22Rv1 (cell line): Measurements from ENCODE around the gene AP3S2.
"Not testable (repeated sequence)": the region's sequence is repeated elsewhere in the genome, so short reads cannot be mapped to it uniquely, and the experiment has no call there.

Experiments
- H3K27ac ChIP-seq: fragments of 450-650 bp; 2 replicates; pipeline ENCODE4 v1.5.1; 2017
- ZFX ChIP-seq: fragments of 450-650 bp; IDR thresholded peaks from 2 replicates; pipeline ENCODE4 v1.6.1; 2017; ENCODE audit warnings: antibody characterized with exemption, borderline replicate concordance
- TF ChIP-seq, protein P1 (sequence below): fragments of 450-650 bp; IDR thresholded peaks from 2 replicates; pipeline ENCODE4 v1.5.1; 2017; ENCODE audit warnings: mild to moderate bottlenecking

The AP3S2 gene

DNA sequence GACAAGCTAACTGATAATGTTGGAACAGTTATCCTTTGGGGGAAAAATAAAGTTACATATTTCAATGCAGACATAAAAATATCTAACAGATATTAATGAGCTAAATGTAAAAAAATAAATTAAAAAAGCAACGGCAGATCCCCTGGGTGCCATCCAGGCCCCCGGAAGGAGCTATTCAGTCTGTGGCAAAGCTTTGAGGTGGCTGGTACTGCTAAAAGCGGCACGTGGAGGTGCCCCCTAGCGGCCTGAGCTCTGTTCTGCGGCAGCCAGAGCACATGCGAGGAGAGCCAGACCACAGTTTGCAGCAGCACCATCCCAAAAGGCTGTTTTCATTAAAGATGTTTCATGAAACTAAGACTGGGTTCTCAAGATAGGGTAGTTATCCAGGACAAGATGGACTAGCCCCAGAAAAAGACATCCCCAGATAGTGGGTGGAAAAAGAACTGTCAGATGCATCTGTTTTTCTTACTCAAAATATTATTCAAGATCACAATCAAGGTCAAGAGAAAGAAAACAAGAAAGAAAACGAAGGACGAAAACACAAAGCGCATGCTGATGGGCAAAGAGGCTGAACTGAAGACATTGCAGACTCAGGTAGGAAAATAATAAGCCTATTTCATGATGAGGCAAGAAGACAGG is 18.7 kb downstream of the AP3S2 start:
- TF ChIP-seq ZFX = no peak
- TF ChIP-seq, protein P1, sequence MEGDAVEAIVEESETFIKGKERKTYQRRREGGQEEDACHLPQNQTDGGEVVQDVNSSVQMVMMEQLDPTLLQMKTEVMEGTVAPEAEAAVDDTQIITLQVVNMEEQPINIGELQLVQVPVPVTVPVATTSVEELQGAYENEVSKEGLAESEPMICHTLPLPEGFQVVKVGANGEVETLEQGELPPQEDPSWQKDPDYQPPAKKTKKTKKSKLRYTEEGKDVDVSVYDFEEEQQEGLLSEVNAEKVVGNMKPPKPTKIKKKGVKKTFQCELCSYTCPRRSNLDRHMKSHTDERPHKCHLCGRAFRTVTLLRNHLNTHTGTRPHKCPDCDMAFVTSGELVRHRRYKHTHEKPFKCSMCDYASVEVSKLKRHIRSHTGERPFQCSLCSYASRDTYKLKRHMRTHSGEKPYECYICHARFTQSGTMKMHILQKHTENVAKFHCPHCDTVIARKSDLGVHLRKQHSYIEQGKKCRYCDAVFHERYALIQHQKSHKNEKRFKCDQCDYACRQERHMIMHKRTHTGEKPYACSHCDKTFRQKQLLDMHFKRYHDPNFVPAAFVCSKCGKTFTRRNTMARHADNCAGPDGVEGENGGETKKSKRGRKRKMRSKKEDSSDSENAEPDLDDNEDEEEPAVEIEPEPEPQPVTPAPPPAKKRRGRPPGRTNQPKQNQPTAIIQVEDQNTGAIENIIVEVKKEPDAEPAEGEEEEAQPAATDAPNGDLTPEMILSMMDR = peak; percentile 98
- H3K27ac ChIP-seq = no peak overlapping the region; the same call in 1 of the 2 replicates

DNA sequence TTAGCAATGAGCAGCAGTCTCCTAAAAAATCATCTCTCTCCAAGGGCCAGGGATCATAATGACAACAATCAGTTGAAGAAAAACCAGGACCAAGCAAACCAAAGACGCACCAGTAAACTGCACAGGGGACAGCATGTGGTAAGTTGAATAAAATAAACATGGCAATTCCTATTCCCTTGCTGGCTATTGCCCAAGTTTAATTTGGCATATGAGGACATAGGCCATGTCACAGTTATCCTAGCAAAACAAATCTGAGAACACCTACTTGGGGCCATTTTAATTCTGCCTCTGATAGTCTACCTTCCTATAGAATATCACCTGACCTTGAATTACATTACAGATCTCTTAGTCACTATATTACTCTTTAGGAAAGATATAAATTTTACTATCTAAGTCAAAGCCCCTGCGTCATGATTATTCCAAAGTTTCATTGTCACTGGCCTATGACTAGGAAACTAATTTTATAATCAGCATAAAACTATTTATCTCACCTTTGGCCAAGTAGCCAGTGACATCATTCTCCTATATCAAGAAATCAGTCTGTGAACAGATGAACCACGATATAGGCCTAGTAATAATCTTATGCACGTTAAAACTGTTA is 23.0 kb downstream of the AP3S2 start:
- TF ChIP-seq ZFX = no peak
- TF ChIP-seq, protein P1 = no peak
- no peak overlapping the region for H3K27ac ChIP-seq

DNA sequence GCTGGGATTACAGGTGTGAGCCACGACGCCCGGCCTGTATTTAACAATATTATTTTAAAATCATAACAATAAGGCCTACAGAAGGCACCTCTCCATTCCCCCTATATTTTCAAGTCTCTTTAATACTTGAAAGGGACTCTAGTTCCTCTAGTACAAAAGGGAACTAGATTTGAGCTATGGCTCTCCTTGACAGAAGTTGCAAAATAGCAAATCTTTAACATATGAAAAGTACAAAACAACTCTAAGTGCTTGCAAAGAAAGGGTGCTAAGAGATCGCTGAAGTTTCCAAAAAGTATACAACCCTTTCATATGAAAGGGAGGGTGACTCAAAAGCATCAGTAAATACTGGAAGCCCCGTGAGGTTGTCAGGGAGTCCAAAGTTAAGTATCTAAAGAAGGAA is 23.8 kb downstream of the AP3S2 start:
- no peak overlapping the region for H3K27ac ChIP-seq
- TF ChIP-seq, protein P1 = no peak
- TF ChIP-seq ZFX = no peak

DNA sequence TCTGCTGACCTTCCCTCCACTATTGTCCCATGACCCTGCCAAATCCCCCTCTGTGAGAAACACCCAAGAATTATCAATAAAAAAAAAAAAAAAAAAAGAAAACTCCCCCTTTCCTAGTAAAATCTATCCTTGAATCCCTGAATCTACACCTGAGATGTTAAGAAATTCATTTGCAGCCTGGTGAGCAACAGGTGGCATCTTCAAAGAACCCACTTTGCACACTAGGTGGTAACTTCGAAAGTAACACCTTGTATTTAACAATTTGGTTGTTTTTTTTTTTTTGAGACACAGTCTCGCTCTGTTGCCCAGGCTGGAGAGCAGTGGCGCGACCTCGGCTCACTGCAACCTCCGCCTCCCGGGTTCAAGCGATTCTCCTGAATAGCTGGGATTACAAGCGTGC is 24.3 kb downstream of the AP3S2 start:
- not testable (repeated sequence) for H3K27ac ChIP-seq

DNA sequence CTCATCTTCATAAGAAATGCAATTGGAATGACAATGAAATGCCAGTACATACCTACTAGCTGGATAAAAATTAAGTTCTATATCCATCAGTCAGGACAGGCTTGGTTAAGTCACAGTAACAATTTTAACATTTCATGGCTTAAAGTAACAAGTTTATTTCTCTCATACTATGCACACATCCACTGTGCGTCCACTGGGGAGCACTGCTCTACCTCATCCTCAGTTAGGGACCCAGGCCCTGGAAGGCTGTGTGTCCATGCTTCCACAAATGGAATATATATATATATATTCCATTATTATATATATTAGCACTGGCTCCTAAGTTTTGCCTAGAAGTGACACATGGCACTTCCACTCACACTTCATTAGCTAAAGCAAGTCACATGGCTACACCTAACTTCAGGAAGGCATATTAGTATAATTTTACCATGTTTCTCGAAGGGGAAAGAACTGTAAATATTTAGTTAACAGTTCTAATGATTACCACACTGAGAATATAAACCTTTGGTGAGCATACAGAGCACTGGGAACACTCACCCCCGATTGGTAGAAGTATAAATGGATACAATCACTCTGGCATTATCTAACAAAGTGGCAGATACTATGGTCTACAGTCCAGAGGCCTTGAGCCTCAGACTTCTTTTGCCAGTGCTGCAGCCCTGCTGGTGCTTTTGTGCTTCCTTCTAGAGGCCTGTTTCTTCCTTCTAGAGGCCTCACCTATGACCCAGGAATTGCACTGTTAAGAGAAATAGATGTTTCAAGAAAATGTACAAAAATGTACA is 28.6 kb downstream of the AP3S2 start:
- TF ChIP-seq ZFX = no peak
- H3K27ac ChIP-seq = no peak overlapping the region

DNA sequence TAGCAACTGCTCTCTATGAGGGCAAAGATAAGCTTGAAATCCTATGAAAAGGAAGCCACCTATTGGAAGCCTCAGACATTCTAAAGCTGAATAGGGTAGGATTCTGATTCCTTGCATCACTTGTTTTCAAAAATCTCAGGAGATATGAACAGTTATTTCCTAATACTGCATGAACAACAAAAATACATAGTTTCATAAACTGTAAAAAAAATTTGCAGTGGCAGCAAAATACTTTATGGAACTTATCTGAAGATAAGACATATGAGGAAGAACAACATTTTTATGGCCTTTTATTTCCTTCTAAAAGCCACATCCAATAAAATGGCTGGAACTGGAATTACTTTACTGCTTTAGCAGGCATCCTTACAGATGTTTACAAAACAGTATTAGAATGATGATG is 29.9 kb downstream of the AP3S2 start:
- TF ChIP-seq, protein P1 = no peak
- no peak for TF ChIP-seq ZFX
- no peak overlapping the region for H3K27ac ChIP-seq

DNA sequence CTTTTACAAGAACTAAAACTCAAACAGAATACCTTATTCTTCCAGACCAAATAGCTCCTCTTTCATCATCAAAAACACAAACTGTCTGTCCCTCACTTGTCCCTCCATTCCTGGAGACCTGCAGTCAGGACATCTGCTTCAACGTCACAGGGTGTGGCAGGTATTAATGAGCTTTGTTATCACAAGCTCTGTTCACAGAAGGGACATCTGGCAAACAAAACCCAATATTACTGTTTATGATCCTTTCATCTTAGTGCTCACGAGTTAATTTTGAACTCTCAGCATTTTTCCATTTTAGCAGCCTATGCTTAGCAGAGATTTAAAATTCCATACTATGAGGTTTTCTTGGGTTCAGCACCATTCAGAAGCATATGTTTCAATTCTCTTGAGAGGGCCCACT is 32.9 kb downstream of the AP3S2 start:
- H3K27ac ChIP-seq = no peak overlapping the region
- no peak for TF ChIP-seq ZFX
- TF ChIP-seq, protein P1 = no peak

DNA sequence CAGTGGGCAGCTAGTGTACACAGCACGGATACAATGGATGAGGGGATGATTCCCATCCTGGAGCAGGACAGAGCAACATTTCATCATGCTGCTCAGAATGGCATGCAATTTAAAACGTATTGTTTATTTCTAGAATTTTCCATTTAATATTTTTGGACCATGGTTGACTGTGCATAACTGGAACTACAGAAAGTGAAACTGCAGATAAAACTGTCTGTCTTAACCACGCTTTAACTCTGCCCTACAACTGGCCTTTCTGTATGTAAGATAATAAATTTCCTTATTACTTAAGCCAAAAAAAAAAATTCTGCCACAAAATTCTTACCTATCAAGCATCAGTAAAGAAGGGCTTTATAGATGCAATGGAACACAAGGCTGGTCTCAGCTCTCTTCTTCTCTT is 33.4 kb downstream of the AP3S2 start:
- TF ChIP-seq, protein P1 = no peak
- no peak for TF ChIP-seq ZFX
- no peak overlapping the region for H3K27ac ChIP-seq
